ENCODE data around the gene SH3BP5L.

The SH3BP5L gene

GRCh38 chr1:248776991-248777390 lies 48.7 kb downstream of the SH3BP5L start:
- no peak for TF ChIP-seq CTCF (conservative IDR thresholded peaks at IDR 0.05; ENCODE audit: low read length)
- no peak for DNase-seq (ENCODE audit: low read depth)
- no peak overlapping the region for H3K4me3 ChIP-seq (ENCODE audit: low read length)

GRCh38 chr1:248775441-248775840 lies 50.3 kb downstream of the SH3BP5L start:
- no peak for TF ChIP-seq CTCF (conservative IDR thresholded peaks at IDR 0.05; ENCODE audit: low read length)
- no peak for DNase-seq (ENCODE audit: low read depth)
- H3K4me3 ChIP-seq (ENCODE audit: low read length): no peak overlapping the region

All from AG10803 (cell line).